ENCODE results near the gene NUP188.

Gene NUP188

DNA sequence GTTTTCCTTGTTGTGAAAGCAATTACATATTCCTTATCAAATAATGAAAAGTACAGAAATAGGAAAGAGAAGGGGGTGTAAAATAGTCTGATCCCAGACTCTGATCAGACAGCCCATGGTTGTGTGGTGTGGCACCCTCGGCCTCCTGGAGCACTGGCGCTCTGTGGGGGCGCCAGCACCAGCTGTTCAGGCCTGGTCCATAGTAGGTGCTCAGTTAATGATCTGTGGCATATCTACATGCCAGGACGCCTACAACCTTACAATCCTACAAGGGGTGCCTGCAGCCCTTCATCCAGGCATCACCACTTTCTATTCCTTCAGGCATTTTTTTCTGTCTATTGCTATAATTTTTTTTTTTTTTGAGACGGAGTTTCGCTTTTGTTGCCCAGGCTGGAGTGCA, 105.5 kb downstream of the NUP188 start:
- Histone ChIP-seq H3K4ac (ENCODE audit: low read depth, low read length) (no peak overlapping the region), H3K27me3 (ENCODE audit: insufficient read depth, low read length) (no peaks in the 10 kb centered on the region), H2AK5ac (ENCODE audit: low read length) (no peak overlapping the region), H3K9me3 (ENCODE audit: insufficient read depth, low read depth, low read length) (no peaks in the 10 kb centered on the region), H3K14ac (ENCODE audit: low read length) (no peak overlapping the region), H3K79me2 (ENCODE audit: control insufficient read depth, insufficient read depth, low read length, poor library complexity) (no peaks in the 10 kb centered on the region), H2BK5ac (ENCODE audit: low read depth, low read length, poor library complexity) (no peak overlapping the region), H3K27ac (ENCODE audit: low read depth, low read length) (no peak overlapping the region), H2BK120ac (ENCODE audit: insufficient read depth, low read length, poor library complexity) (no peak overlapping the region), H3K4me2 (ENCODE audit: low read length) (no peak overlapping the region), H2BK12ac (ENCODE audit: low read length) (no peak overlapping the region), H3K36me3 (ENCODE audit: control insufficient read depth in 1 of 2, insufficient read depth in 2 of 2, low read length in 2 of 2) (peaks cover 29 to 33% of the 10 kb centered on the region in 2 experiments), H4K91ac (ENCODE audit: low read depth, low read length) (no peak overlapping the region), H4K8ac (ENCODE audit: low read depth, low read length) (no peak overlapping the region), H3K4me1 (ENCODE audit: control insufficient read depth in 1 of 2, insufficient read depth in 2 of 2, low read length in 2 of 2) (no peaks in the 10 kb centered on the region), H3K79me1 (ENCODE audit: low read length) (no peaks in the 10 kb centered on the region), H3K23ac (ENCODE audit: low read length) (no peak overlapping the region), H2AFZ (ENCODE audit: insufficient read depth, low read length, poor library complexity) (no peak overlapping the region), H3K9ac (ENCODE audit: low read length) (no peak overlapping the region), H3K4me3 (ENCODE audit: low read depth, low read length) (no peak overlapping the region), H3K18ac (ENCODE audit: low read length) (no peak overlapping the region), H4K12ac (ENCODE audit: low read depth, low read length) (no peak overlapping the region)
- WGBS (ENCODE audit: extremely low coverage, insufficient coverage, insufficient read length): no CpG with 5 or more reads among the region's 6 CpGs
- no peak for DNase-seq

DNA sequence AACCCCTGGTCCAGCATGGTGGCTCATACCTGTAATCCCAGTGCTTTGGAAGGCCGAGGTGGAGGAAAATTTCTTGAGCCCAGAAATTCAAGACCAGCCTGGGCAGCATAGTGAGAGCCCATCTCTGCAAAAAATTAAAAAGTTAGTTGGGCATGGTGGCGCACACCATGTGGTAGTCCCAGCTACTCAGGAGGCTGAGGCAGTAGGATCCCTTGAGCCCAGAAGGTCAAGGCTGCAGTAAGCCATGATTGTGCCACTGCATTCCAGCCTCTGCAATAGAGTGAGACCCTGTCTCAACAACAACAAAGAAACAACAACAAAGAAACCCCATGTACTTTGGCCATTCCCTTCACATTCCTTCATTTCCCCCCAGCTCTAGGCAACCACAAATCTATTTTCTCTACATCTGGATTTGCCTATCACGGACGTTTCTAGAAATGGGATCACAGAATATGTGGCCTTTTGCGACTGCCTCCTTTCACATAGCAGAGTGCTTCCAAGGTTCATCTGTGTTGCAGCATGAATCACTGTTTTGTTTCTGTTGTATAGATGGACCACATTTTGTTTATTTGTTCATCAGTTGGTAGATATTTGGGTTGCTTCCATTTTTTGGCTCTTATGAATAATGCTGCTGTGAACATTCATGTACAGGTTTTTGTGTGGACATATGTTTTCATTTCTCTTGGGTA, 106.8 kb downstream of the NUP188 start:
- H2BK120ac ChIP-seq (ENCODE audit: insufficient read depth, low read length, poor library complexity): no peak overlapping the region
- H4K12ac ChIP-seq (ENCODE audit: low read depth, low read length): no peak overlapping the region
- H2BK12ac ChIP-seq (ENCODE audit: low read length): no peak overlapping the region
- no peak overlapping the region for H3K4me3 ChIP-seq (ENCODE audit: low read depth, low read length)
- H3K27me3 ChIP-seq (ENCODE audit: insufficient read depth, low read length): no peaks in the 10 kb centered on the region
- no peak overlapping the region for H3K18ac ChIP-seq (ENCODE audit: low read length)
- no peak overlapping the region for H2AK5ac ChIP-seq (ENCODE audit: low read length)
- H3K9me3 ChIP-seq (ENCODE audit: insufficient read depth, low read depth, low read length): no peaks in the 10 kb centered on the region
- no peak overlapping the region for H3K4ac ChIP-seq (ENCODE audit: low read depth, low read length)
- DNase-seq: no peak
- no peak overlapping the region for H3K27ac ChIP-seq (ENCODE audit: low read depth, low read length)
- WGBS (ENCODE audit: extremely low coverage, insufficient coverage, insufficient read length): no CpG with 5 or more reads among the region's 5 CpGs
- H3K79me2 ChIP-seq (ENCODE audit: control insufficient read depth, insufficient read depth, low read length, poor library complexity): no peaks in the 10 kb centered on the region
- H2AFZ ChIP-seq (ENCODE audit: insufficient read depth, low read length, poor library complexity): no peak overlapping the region
- H3K9ac ChIP-seq (ENCODE audit: low read length): no peak overlapping the region
- no peaks in the 10 kb centered on the region for H3K79me1 ChIP-seq (ENCODE audit: low read length)
- H3K4me1 ChIP-seq (ENCODE audit: control insufficient read depth in 1 of 2, insufficient read depth in 2 of 2, low read length in 2 of 2): no peaks in the 10 kb centered on the region
- H4K91ac ChIP-seq (ENCODE audit: low read depth, low read length): no peak overlapping the region
- no peak overlapping the region for H3K14ac ChIP-seq (ENCODE audit: low read length)
- H4K8ac ChIP-seq (ENCODE audit: low read depth, low read length): no peak overlapping the region
- H2BK5ac ChIP-seq (ENCODE audit: low read depth, low read length, poor library complexity): no peak overlapping the region
- H3K4me2 ChIP-seq (ENCODE audit: low read length): no peak overlapping the region
- no peak overlapping the region for H3K23ac ChIP-seq (ENCODE audit: low read length)
- H3K36me3 ChIP-seq (ENCODE audit: control insufficient read depth in 1 of 2, insufficient read depth in 2 of 2, low read length in 2 of 2): peaks cover 21 to 24% of the 10 kb centered on the region in 2 experiments
